Measurements from ENCODE around the gene GJC3.

GRCh38 chr7:99918959-99919813 lies 10.2 kb downstream of the GJC3 start, which contains the start of gene TRIM4:
- TF ChIP-seq CTCF (IDR thresholded peaks at IDR 0.05) (no peak), POLR2A (IDR thresholded peaks at IDR 0.05) (peak; percentile 60 to 78)
